Pancreas (tissue), 10 donors: Measurements from ENCODE around the gene WWOX. TPM values are rescaled to one million over a fixed set of nuclear protein-coding genes. Genes with fewer than 3 reads are reported as not detected.
"Not testable (repeated sequence)": the region's sequence is repeated elsewhere in the genome, so short reads cannot be mapped to it uniquely, and the experiment has no call there.

Experiments used
- ATAC-seq, 4 donors: fragments of 200-7000 bp; cut with Tn5 transposase; one replicate each; pipeline versions ENCODE4 v1.8.0 to v1.9.1; 2020; ENCODE audit warnings: mild to moderate bottlenecking in 4 of 4, moderate library complexity in 4 of 4
- DNase-seq, 6 donors: peaks; one replicate each; pipeline ENCODE4 v3.0.0-alpha.2; 2020
- FAIRE-seq: peaks from 2 replicates; lab custom pipeline; 2012; peaks lifted over from hg19 to GRCh38; lab: Jason Lieb, UNC
- H3K27ac ChIP-seq, 4 donors: fragments of 200-600 bp; sonication (generic); 1 replicate in 3 of 4; 2 replicates in 1 of 4; pipeline versions ENCODE4 v1.5.0 to v1.8.0; 2020
- H3K27me3 ChIP-seq, 4 donors: fragments of 200-600 bp; one replicate each; pipeline ENCODE4 v1.8.0; 2021
- H3K36me3 ChIP-seq, 3 donors: fragments of 200-600 bp; sonication (generic) in 1 of 3; one replicate each; pipeline versions ENCODE4 v1.5.0 to v1.8.0; 2020 to 2021
- H3K4me1 ChIP-seq, 3 donors: fragments of 200-600 bp; one replicate each; pipeline ENCODE4 v1.8.0; 2021
- H3K4me3 ChIP-seq, 4 donors: fragments of 200-600 bp; sonication (generic) in 2 of 4; one replicate each; pipeline versions ENCODE4 v1.5.0 to v1.8.0; 2020 to 2021
- H3K9me3 ChIP-seq, 4 donors: fragments of 200-600 bp; one replicate each; pipeline ENCODE4 v1.8.0; 2021
- WGBS, 2 donors: extraction: QIAGEN DNeasy Blood & Tissue Kit; methylation state at CpG; one replicate each; pipeline ENCODE4 v1.1.7; 2013; 5-methylcytosine and 5-hydroxymethylcytosine counted together
- intact Hi-C, 3 donors: fragments of 100-400 bp; cut with DNase I; formaldehyde crosslinking; loops; one replicate each; pipeline versions ENCODE4 v1.11.1 to v1.14.2; 2022
- polyA plus RNA-seq, 2 donors: library from polyadenylated mRNA; stranded (reverse); fragments of 200-250 nt; gene quantifications; one replicate each; pipeline ENCODE4 v1.2.3, GENCODE V29; 2013
- total RNA-seq, 6 donors: library from RNA; stranded (reverse); fragmentation: NEBNext Ultra II Directional in 4 of 6; extraction: Animal tissue kit (Norgen Biotek cat#: 25700) in 4 of 6; gene quantifications; one replicate each; pipeline versions ENCODE4 v1.2.1 to v1.2.4, GENCODE V29; 2021 to 2023
- TF ChIP-seq, protein P1 (sequence below), 4 donors: fragments of 200-600 bp; sonication (generic) in 3 of 4; IDR thresholded peaks; one replicate each; pipeline versions ENCODE4 v1.5.0 to v1.8.0; 2021; ENCODE audit warnings: antibody characterized with exemption in 4 of 4
- donor health status: healthy with polysubstance abuse.
- donor health status: DM: no; HTN: no; CAD: no; lungs with moderate emphysema.
- donor health status: DM: no; HTN: no; CAD: no.
- donor health status: control.
- donor health status: control.
- donor health status: Bipolar disorder and iron deficiency.
- donor health status: DM: yes; HTN: yes; CAD: no.
- donor health status: DM: no; HTN: no; CAD: no.
- donor health status: DM: no; HTN: no; CAD: no.
- donor health status: DM: yes; HTN: yes; CAD: no.

The WWOX gene
- total and polyA plus RNA-seq, 8 donors = 6.8 to 14.4 (median 10.8) TPM

DNA sequence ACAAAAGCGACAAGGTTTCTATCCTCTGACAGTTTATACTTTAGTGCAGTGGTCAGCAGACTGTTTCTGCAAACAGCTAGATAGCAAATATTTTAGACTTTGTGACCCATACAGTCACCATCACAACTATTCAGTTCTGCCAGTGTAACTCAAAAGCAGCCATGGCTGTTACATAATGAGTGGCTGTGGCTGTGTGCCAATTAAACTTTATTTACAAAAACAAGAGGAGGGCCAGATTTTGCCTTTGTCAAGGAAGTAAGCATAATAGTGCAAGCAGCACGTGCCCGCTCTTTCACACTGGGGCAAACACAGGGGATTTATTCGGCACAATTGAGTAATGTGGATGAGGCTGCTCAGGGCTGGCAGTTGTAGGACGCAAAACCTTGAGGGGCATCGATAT, 949.6 kb downstream of the WWOX start:
- TF ChIP-seq, protein P1, sequence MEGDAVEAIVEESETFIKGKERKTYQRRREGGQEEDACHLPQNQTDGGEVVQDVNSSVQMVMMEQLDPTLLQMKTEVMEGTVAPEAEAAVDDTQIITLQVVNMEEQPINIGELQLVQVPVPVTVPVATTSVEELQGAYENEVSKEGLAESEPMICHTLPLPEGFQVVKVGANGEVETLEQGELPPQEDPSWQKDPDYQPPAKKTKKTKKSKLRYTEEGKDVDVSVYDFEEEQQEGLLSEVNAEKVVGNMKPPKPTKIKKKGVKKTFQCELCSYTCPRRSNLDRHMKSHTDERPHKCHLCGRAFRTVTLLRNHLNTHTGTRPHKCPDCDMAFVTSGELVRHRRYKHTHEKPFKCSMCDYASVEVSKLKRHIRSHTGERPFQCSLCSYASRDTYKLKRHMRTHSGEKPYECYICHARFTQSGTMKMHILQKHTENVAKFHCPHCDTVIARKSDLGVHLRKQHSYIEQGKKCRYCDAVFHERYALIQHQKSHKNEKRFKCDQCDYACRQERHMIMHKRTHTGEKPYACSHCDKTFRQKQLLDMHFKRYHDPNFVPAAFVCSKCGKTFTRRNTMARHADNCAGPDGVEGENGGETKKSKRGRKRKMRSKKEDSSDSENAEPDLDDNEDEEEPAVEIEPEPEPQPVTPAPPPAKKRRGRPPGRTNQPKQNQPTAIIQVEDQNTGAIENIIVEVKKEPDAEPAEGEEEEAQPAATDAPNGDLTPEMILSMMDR (IDR thresholded peaks at IDR 0.05) = no peak
- ATAC-seq (no peak), DNase-seq (no peak), FAIRE-seq (no peak)
- H3K4me3 ChIP-seq = no peak overlapping the region
- H3K27ac ChIP-seq = no peak overlapping the region
- H3K36me3 ChIP-seq = no peaks in the 10 kb centered on the region
- no peaks in the 10 kb centered on the region for H3K9me3 ChIP-seq
- WGBS, 2 donors = 96 to 97% methylated on average over 6 of the region's 6 CpGs
- H3K27me3 ChIP-seq = no peaks in the 10 kb centered on the region
- intact Hi-C loops = no loop called here
- no peaks in the 10 kb centered on the region for H3K4me1 ChIP-seq

DNA sequence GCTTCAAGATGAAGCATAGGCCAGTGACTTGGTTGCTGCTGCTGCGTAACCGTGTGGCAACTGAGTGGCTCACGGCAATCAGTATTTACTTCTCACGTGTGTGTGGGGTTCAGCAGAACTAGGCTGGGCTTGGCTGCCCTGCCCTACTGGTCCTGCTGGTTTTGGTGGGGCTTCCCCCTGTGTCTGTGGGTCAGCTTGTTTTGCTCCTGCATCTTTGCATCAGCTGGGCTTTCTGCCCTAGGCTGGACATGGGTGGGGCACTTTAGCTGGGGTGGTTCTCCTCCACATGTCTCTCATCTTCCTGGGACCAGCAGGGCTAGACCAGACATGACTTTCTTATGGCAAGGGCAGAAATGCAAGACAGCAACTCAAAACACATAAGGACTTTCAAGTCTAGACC, 950.6 kb downstream of the WWOX start:
- no peaks in the 10 kb centered on the region for H3K36me3 ChIP-seq
- intact Hi-C loops = no loop called here
- H3K27me3 ChIP-seq = no peaks in the 10 kb centered on the region
- TF ChIP-seq, protein P1 (IDR thresholded peaks at IDR 0.05) = no peak
- WGBS, 2 donors = 89 to 90% methylated on average over 4 of the region's 4 CpGs
- no peaks in the 10 kb centered on the region for H3K9me3 ChIP-seq
- no peak overlapping the region for H3K4me3 ChIP-seq
- FAIRE-seq = no peak
- ATAC-seq = no peak
- H3K27ac ChIP-seq = no peak overlapping the region
- no peaks in the 10 kb centered on the region for H3K4me1 ChIP-seq
- DNase-seq = no peak

DNA sequence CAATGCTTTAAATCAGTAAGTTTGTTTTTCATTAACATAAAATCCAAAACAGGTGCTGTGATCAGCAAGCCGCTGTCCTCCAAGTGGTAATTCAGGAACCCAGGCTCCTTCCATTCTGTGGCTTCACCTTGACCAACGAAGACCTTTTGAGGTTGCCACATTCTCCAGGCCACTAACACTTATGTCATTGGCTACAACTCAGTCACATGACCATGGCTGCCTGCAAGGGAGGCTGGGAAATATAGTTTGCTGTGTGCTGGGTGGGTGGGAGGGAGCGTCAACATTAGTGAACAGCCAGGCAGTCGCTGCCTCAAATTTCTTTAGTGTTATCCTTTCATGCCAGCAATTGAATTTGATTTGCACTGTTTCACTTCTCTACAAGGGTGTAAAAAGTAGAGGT, 951.9 kb downstream of the WWOX start:
- FAIRE-seq (no peak), ATAC-seq (no peak), DNase-seq (no peak)
- Histone ChIP-seq H3K27ac (no peak overlapping the region), H3K36me3 (no peaks in the 10 kb centered on the region), H3K9me3 (no peaks in the 10 kb centered on the region), H3K4me1 (no peaks in the 10 kb centered on the region), H3K27me3 (no peaks in the 10 kb centered on the region), H3K4me3 (no peak overlapping the region)
- TF ChIP-seq, protein P1 (IDR thresholded peaks at IDR 0.05) = no peak
- WGBS, 2 donors = 91 to 99% methylated on average over 4 of the region's 4 CpGs
- intact Hi-C loops = no loop called here

DNA sequence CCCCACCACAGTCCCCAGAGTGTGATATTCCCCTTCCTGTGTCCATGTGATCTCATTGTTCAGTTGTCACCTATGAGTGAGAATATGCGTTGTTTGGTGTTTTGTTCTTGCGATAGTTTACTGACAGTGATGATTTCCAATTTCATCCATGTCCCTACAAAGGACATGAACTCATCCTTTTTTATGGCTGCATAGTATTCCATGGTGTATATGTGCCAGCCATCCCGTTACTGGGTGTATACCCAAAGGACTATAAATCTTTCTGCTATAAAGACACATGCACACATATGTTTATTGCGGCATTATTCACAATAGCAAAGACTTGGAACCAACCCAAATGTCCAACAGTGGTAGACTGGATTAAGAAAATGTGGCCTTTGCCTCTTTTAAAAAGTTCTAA, 952.7 kb downstream of the WWOX start:
- DNase-seq, H3K27me3 ChIP-seq, H3K4me1 ChIP-seq, H3K36me3 ChIP-seq, intact Hi-C loops, H3K4me3 ChIP-seq, FAIRE-seq, H3K9me3 ChIP-seq, H3K27ac ChIP-seq, ATAC-seq: not testable (repeated sequence)
- WGBS, 2 donors = 76 to 90% methylated on average over 4 of the region's 4 CpGs

DNA sequence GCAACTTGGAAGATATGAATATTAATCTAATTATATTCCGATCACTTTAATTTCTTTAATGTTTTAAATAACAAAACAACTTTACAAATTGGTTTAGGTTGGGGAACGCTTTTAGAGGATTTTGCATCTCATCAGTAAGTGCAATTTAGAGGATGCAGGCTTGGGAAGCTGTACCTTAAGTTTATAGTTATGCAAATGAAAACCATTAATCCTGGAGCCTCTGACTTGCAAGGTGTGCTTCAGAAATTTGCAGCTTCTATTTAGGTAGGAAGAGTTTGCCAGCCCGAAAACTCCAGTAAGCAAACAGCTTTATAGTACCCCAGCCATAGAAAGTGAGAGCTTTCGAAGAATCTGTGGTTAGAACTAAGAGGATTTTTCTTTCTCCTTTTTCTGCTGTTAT, 954.1 kb downstream of the WWOX start:
- no peak for FAIRE-seq

More for the DNA sequence above, 954.1 kb downstream of the WWOX start:
- Histone ChIP-seq H3K36me3 (no peaks in the 10 kb centered on the region), H3K4me1 (no peaks in the 10 kb centered on the region), H3K27ac (no peak overlapping the region), H3K4me3 (no peak overlapping the region), H3K9me3 (no peaks in the 10 kb centered on the region), H3K27me3 (no peaks in the 10 kb centered on the region)
- TF ChIP-seq, protein P1 (IDR thresholded peaks at IDR 0.05) = no peak
- intact Hi-C loops = no loop called here
- ATAC-seq (no peak), DNase-seq (no peak)
- WGBS, 2 donors = 93 to 98% methylated on average over 4 of the region's 4 CpGs
